ENCODE data around the gene TIMM50. TPM values are rescaled to one million over a fixed set of nuclear protein-coding genes. Genes with fewer than 3 reads are reported as not detected.

Gene TIMM50
- total and polyA plus RNA-seq, 2 of the 8 experiments (the other 6 are each of a cell fraction or from before 2014, with no cell fraction given), result 155 to 187 TPM

DNA sequence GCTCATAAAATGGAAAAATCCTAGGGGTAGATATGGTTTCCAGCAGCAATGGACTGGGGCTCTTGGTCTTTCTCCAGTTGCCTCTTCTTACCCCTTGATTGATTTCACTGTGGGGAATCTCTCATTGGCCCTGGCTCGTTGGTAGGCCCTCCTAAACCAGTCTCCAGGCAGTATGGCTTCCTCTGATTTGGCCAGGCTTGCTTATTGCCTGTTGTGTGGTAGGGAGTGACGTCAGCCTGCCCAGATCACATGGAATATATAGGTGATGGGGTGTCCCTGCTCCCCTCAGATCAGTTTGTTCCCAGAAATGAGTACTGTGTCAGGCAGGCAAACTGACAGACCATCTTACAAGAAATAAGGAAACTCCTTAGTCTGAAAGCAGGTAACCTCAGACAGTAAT is 28.6 kb downstream of the TIMM50 start:
- Histone ChIP-seq H2AK5ac (ENCODE audit: low read depth, low read length) (no peak overlapping the region), H4K5ac (ENCODE audit: insufficient read length, low read depth, low read length) (no peak overlapping the region), H3K4me1 (replicated peaks in 1 of 4; ENCODE audit: control insufficient read depth in 3 of 4, insufficient read depth in 4 of 4, low read length in 3 of 4) (peaks cover 0 to 4% (median 0%) of the 10 kb centered on the region in 4 experiments; a peak in 2 of 7 replicates), H4K8ac (ENCODE audit: extremely low read depth, insufficient read depth, low read length) (no peak overlapping the region), H2BK15ac (ENCODE audit: low read length) (no peak overlapping the region), H3K56ac (replicated peaks; ENCODE audit: insufficient read length, low read depth, low read length) (no peak overlapping the region), H2AFZ (ENCODE audit: low read length) (no peak overlapping the region), H3K9ac (replicated peaks in 1 of 4; ENCODE audit: extremely low read depth in 1 of 4, low read depth in 3 of 4, low read length in 3 of 4) (no peak overlapping the region), H3K27me3 (replicated peaks in 1 of 4; ENCODE audit: control insufficient read depth in 3 of 4, extremely low read depth in 1 of 4, insufficient read depth in 3 of 4, low read length in 3 of 4) (peaks cover 25 to 51% (median 47%) of the 10 kb centered on the region in 4 experiments), H2BK20ac (ENCODE audit: low read length) (no peak overlapping the region), H4K91ac (replicated peaks; ENCODE audit: insufficient read length, low read length) (no peak overlapping the region), H3K79me2 (ENCODE audit: control insufficient read depth in 1 of 2, insufficient read depth in 2 of 2, low read length in 2 of 2) (no peaks in the 10 kb centered on the region), H2BK5ac (ENCODE audit: low read depth, low read length) (no peak overlapping the region), H2BK12ac (ENCODE audit: low read depth, low read length) (no peak overlapping the region), H3K36me3 (ENCODE audit: control insufficient read depth in 2 of 4, insufficient read depth in 4 of 4, low read length in 3 of 4) (no peaks in the 10 kb centered on the region), H3K4me2 (ENCODE audit: insufficient read depth in 1 of 2, low read depth in 2 of 2, low read length in 2 of 2) (no peak overlapping the region), H3K23me2 (ENCODE audit: low read depth, low read length) (peaks cover 7% of the 10 kb centered on the region), H3K79me1 (ENCODE audit: low read depth, low read length) (no peaks in the 10 kb centered on the region), H3K18ac (ENCODE audit: extremely low read depth, low read length) (no peak overlapping the region), H3K4me3 (ENCODE audit: extremely low read depth in 1 of 4, insufficient read depth in 2 of 4, low read depth in 3 of 4, low read length in 4 of 4) (no peak overlapping the region), H3K27ac (ENCODE audit: low read depth, low read length) (no peak overlapping the region), H3K23ac (ENCODE audit: insufficient read length) (no peak overlapping the region), H4K20me1 (replicated peaks in 1 of 2; ENCODE audit: control insufficient read depth in 1 of 2, insufficient read depth in 2 of 2, low read length in 2 of 2) (peaks cover 0 to 3% of the 10 kb centered on the region in 2 experiments), H3K9me3 (ENCODE audit: insufficient read depth in 2 of 2, low read depth in 1 of 2, low read length in 1 of 2) (peaks cover 0 to 6% of the 10 kb centered on the region in 2 experiments; a peak in 1 of 4 replicates), H3K4ac (replicated peaks; ENCODE audit: insufficient read length, low read depth, low read length) (no peak overlapping the region), H3K14ac (ENCODE audit: insufficient read length) (no peak overlapping the region), H2BK120ac (replicated peaks; ENCODE audit: low read depth, low read length) (no peak overlapping the region)
- no peak for DNase-seq (ENCODE audit: low read depth in 1 of 2, low spot score in 2 of 2)
- no peak for FAIRE-seq
- 87% methylated on average over 2 of the region's 2 CpGs; no CpG with 5 or more reads in 1 of the 2 experiments for WGBS, 2 experiments (ENCODE audit: extremely low coverage in 1 of 2, insufficient coverage in 1 of 2, insufficient read length in 1 of 2, insufficient replicate concordance in 2 of 2, low coverage in 1 of 2, low lambda C conversion rate in 2 of 2, missing lambda C conversion rate in 1 of 2)
- POLR2A ChIA-PET (ENCODE audit: partially characterized antibody), result interaction anchor here (0.6 to 1.6 kb wide), 6 partner anchors 8 to 77 kb away, joined by 3 to 7 read pairs (median 3); no protein-coding TSS in a partner anchor
- CTCF ChIA-PET (ENCODE audit: partially characterized antibody), result interaction anchor here (0.8 to 1.2 kb wide), 3 partner anchors 9 to 35 kb away, joined by 3 to 4 read pairs (median 3); no protein-coding TSS in a partner anchor
- TF ChIP-seq POLR2AphosphoS5 (IDR thresholded peaks at IDR 0.05; ENCODE audit: low read depth, low read length), result no peak
- TF ChIP-seq YY1 (IDR thresholded peaks at IDR 0.05; ENCODE audit: low read depth, low read length), result no peak
- no peak for TF ChIP-seq SUZ12 (IDR thresholded peaks at IDR 0.05; ENCODE audit: low read length)
- TF ChIP-seq CBX8 (IDR thresholded peaks at IDR 0.05; ENCODE audit: borderline replicate concordance, low read depth, low read length), result no peak
- TF ChIP-seq JUND (IDR thresholded peaks at IDR 0.05; ENCODE audit: low read length), result no peak
- no peak for TF ChIP-seq SAP30 (IDR thresholded peaks at IDR 0.05; ENCODE audit: insufficient read depth, insufficient replicate concordance, low read length)
- TF ChIP-seq KDM5A (IDR thresholded peaks at IDR 0.05; ENCODE audit: low read length), result no peak
- TF ChIP-seq JUN (IDR thresholded peaks at IDR 0.05; ENCODE audit: low read depth, low read length), result no peak
- no peak for TF ChIP-seq RXRA (IDR thresholded peaks at IDR 0.05; ENCODE audit: insufficient read depth, low read depth, low read length)
- no peak for TF ChIP-seq GABPA (IDR thresholded peaks at IDR 0.05; ENCODE audit: borderline replicate concordance, insufficient read depth, low read length)
- TF ChIP-seq EZH2 (IDR thresholded peaks at IDR 0.05; ENCODE audit: low read depth, low read length, severe bottlenecking), result no peak
- no peak for TF ChIP-seq GTF2F1 (IDR thresholded peaks at IDR 0.05; ENCODE audit: borderline replicate concordance, low read depth, low read length)
- TF ChIP-seq TAF1 (IDR thresholded peaks at IDR 0.05; ENCODE audit: low read depth, low read length), result no peak
- TF ChIP-seq, protein P1, sequence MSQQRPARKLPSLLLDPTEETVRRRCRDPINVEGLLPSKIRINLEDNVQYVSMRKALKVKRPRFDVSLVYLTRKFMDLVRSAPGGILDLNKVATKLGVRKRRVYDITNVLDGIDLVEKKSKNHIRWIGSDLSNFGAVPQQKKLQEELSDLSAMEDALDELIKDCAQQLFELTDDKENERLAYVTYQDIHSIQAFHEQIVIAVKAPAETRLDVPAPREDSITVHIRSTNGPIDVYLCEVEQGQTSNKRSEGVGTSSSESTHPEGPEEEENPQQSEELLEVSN (IDR thresholded peaks at IDR 0.05), result no peak

Data from H1 (cell line).